HTERT RPE-1 (cell line): Measurements from ENCODE around the gene COL28A1.
"Not testable (repeated sequence)": the region's sequence is repeated elsewhere in the genome, so short reads cannot be mapped to it uniquely, and the experiment has no call there.

Experiments
- in situ Hi-C: fragments of 300-500 bp; cut with MboI; formaldehyde crosslinking; loops from 4 replicates; pipeline ENCODE4 v1.14.3; 2020; ENCODE audit warnings: low sequenced_read_pairs

Gene COL28A1

GRCh38 chr7:7421826-7422225, 113.8 kb downstream of the COL28A1 start:
- in situ Hi-C loops, result no loop called here

GRCh38 chr7:7418997-7419396, 116.7 kb downstream of the COL28A1 start:
- in situ Hi-C loops, result no loop called here

- in situ Hi-C loops, result no loop called here
Measured at GRCh38 chr7:7417851-7418250, 117.8 kb downstream of the COL28A1 start.

- in situ Hi-C loops, result no loop called here
Measured at GRCh38 chr7:7417414-7417813, 118.3 kb downstream of the COL28A1 start.

GRCh38 chr7:7416031-7416858, 119.4 kb downstream of the COL28A1 start:
- in situ Hi-C loops, result no loop called here

- in situ Hi-C loops, result no loop called here
Measured at GRCh38 chr7:7414791-7415603, 120.7 kb downstream of the COL28A1 start.

- in situ Hi-C loops, result no loop called here
Measured at GRCh38 chr7:7408001-7408770, 127.5 kb downstream of the COL28A1 start.

- in situ Hi-C loops, result no loop called here
Measured at GRCh38 chr7:7405461-7405860, 130.2 kb downstream of the COL28A1 start.

GRCh38 chr7:7399707-7400106, 136.0 kb downstream of the COL28A1 start:
- in situ Hi-C loops, result no loop called here

GRCh38 chr7:7395785-7396184, 139.9 kb downstream of the COL28A1 start:
- in situ Hi-C loops, result no loop called here

- in situ Hi-C loops, result not testable (repeated sequence)
Measured at GRCh38 chr7:7388164-7388563, 147.5 kb downstream of the COL28A1 start.

GRCh38 chr7:7385421-7385820, 150.3 kb downstream of the COL28A1 start:
- in situ Hi-C loops, result no loop called here

GRCh38 chr7:7384228-7384627, 151.4 kb downstream of the COL28A1 start:
- in situ Hi-C loops, result no loop called here

- in situ Hi-C loops, result no loop called here
Measured at GRCh38 chr7:7375538-7375937, 160.1 kb downstream of the COL28A1 start.

GRCh38 chr7:7370076-7370475, 165.6 kb downstream of the COL28A1 start:
- in situ Hi-C loops, result no loop called here

GRCh38 chr7:7369134-7369533, 166.5 kb downstream of the COL28A1 start:
- in situ Hi-C loops, result no loop called here

GRCh38 chr7:7354674-7355073, 181.0 kb downstream of the COL28A1 start:
- in situ Hi-C loops, result no loop called here

- in situ Hi-C loops, result no loop called here
Measured at GRCh38 chr7:7352845-7353244, 182.8 kb downstream of the COL28A1 start.

GRCh38 chr7:7351832-7352231, 183.8 kb downstream of the COL28A1 start:
- in situ Hi-C loops, result no loop called here

- in situ Hi-C loops, result no loop called here
Measured at GRCh38 chr7:7351156-7351555, 184.5 kb downstream of the COL28A1 start.

GRCh38 chr7:7349156-7349555, 186.5 kb downstream of the COL28A1 start:
- in situ Hi-C loops, result no loop called here
